ENCODE measurements around the gene LHX5. TPM values are rescaled to one million over a fixed set of nuclear protein-coding genes. Genes with fewer than 3 reads are reported as not detected.

The LHX5 gene
- total and polyA plus RNA-seq, 10 donors: not detected

- no peak for DNase-seq
- intact Hi-C loops (cut with DNase I; ENCODE audit: low total_unique reads): loop anchor here (10.0 kb wide), 1 partner anchor 438 kb away; no protein-coding TSS in a partner anchor
Observed at GRCh38 chr12:113466454-113467141, 5.1 kb downstream of the LHX5 start.

DNA sequence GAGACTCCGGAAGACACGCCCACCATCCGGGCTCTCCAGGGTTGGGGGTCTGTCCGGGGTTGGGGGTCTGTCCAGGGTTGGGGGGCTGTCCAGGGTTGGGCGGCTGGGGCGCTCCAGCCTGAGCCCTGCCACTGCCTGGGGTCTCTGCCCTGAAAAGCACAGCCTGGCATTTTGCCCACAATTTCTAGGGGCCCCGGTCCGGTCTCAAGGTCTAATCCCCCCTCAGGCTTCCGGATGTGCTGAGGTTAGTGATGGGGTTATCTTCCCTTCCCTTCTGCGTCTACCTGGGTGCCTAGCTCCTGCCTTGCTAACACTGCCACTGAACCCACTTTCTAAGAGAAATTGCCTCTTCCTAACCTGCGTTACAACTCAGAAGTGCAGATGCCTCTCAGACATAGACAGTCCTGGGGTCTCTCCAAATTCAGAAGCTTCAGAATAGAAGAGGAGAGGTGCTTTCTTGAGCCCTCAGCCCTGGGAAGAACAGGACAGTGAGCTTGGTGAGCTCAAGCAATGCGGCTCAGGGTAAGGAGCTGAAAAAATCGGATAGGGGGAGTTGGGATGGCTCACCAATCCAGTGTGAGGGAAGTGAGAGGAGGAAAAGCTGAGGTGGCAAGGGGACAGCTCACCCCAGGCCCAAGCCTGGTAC lies 5.7 kb downstream of the LHX5 start:
- intact Hi-C loops (cut with DNase I; ENCODE audit: low total_unique reads): loop anchor here (10.0 kb wide), 1 partner anchor 439 kb away; no protein-coding TSS in a partner anchor
- Histone ChIP-seq H3K36me3 (no peaks in the 10 kb centered on the region), H3K4me1 (peaks cover 32 to 73% (median 59%) of the 10 kb centered on the region in 6 donors), H3K27ac (no peak overlapping the region), H3K4me3 (peak overlapping the region in 1 of 8 donors; percentile 10), H3K9me3 (no peaks in the 10 kb centered on the region), H3K27me3 (replicated peaks in 1 of 7) (peaks cover 4 to 100% (median 96%) of the 10 kb centered on the region in 7 donors)
- WGBS, 5 donors: 0 to 6% (median 4%) methylated on average over 11 to 13 of the region's 13 CpGs
- TF ChIP-seq POLR2AphosphoS5 (IDR thresholded peaks at IDR 0.05) (no peak), CTCF (IDR thresholded peaks at IDR 0.05 in 8 of 11, conservative IDR thresholded peaks at IDR 0.05 in 3 of 11) (no peak), POLR2A (IDR thresholded peaks at IDR 0.05) (no peak)
- DNase-seq: no peak

More at GRCh38 chr12:113466454-113467141, 5.1 kb downstream of the LHX5 start:
- peaks cover 32 to 79% (median 61%) of the 10 kb centered on the region in 6 donors for H3K4me1 ChIP-seq
- no peak for TF ChIP-seq POLR2A (IDR thresholded peaks at IDR 0.05)
- TF ChIP-seq CTCF (IDR thresholded peaks at IDR 0.05 in 8 of 11, conservative IDR thresholded peaks at IDR 0.05 in 3 of 11): no peak
- no peak for TF ChIP-seq POLR2AphosphoS5 (IDR thresholded peaks at IDR 0.05)
- no peaks in the 10 kb centered on the region for H3K36me3 ChIP-seq
- H3K4me3 ChIP-seq: peak overlapping the region in 6 of 8 donors; percentile 36 to 65 (median 38)
- WGBS, 5 donors: 5 to 10% (median 7%) methylated on average over 19 to 26 of the region's 26 CpGs
- H3K27me3 ChIP-seq (replicated peaks in 1 of 7): peaks cover 4 to 100% (median 100%) of the 10 kb centered on the region in 7 donors
- no peak overlapping the region for H3K27ac ChIP-seq
- H3K9me3 ChIP-seq: no peaks in the 10 kb centered on the region

DNA sequence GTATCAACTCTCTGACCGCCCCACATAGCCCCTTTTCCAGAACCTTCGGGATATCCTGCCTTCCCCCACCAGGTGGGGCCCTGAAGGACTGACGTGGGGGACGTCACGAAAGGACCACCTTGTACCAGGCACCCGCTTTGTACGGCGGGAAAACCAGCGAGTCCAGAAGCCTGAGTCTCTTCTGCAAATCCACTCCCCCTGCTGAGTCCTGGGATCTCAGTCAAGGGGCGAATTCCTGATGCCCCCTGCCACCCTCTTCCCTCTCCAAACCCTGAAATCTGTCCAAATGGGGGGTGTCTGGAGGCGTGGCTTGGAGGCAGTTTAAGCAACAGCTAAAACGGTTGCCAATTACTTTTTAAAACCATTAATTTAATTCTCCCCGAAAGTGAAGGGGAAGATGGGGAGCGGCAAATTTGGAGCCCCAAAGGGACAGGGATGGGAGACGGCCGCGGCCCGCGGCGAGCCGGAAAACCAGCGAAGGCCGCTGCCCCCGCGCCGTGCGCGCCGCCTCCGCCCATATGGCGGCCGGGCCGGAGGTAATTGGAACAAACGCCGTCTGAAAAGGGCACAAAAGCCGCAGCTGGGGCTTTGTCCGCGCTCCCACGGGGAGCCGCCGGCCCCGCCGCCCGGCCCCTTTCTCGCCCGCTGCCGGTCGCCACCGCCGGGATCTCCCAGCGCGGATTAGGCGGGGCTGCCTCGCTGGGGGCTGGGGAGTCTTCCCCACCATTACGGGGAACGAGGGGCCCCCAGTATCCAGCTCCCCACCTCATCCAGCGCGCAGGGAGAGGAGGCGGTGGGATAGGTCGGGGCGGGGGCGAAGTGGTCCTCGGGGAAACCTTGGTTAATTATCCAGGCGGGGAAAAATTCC lies 6.6 kb downstream of the LHX5 start:
- peaks cover 4 to 100% (median 88%) of the 10 kb centered on the region in 7 donors for H3K27me3 ChIP-seq (replicated peaks in 1 of 7)

More for the DNA sequence above, 6.6 kb downstream of the LHX5 start:
- Histone ChIP-seq H3K4me3 (peak overlapping the region in 5 of 8 donors; percentile 10 to 64 (median 23)), H3K9me3 (no peaks in the 10 kb centered on the region), H3K4me1 (peaks cover 32 to 66% (median 57%) of the 10 kb centered on the region in 6 donors), H3K27ac (no peak overlapping the region), H3K36me3 (no peaks in the 10 kb centered on the region)
- no peak for DNase-seq
- TF ChIP-seq POLR2A (IDR thresholded peaks at IDR 0.05) (no peak), POLR2AphosphoS5 (IDR thresholded peaks at IDR 0.05) (no peak), CTCF (IDR thresholded peaks at IDR 0.05 in 8 of 11, conservative IDR thresholded peaks at IDR 0.05 in 3 of 11) (no peak)
- 2 to 4% (median 3%) methylated on average over 36 to 64 of the region's 64 CpGs for WGBS, 5 donors
- intact Hi-C loops (cut with DNase I; ENCODE audit: low total_unique reads): loop anchor here (10.0 kb wide), 1 partner anchor 440 kb away; no protein-coding TSS in a partner anchor

Data from spleen (tissue), 11 donors.